ENCODE results near the gene NEK6. TPM values are rescaled to one million over a fixed set of nuclear protein-coding genes. Genes with fewer than 3 reads are reported as not detected.

Gene NEK6
- total and polyA plus RNA-seq, 2 of the 8 experiments (the other 6 are each of a cell fraction or from before 2014, with no cell fraction given): 17.7 to 19.7 TPM

DNA sequence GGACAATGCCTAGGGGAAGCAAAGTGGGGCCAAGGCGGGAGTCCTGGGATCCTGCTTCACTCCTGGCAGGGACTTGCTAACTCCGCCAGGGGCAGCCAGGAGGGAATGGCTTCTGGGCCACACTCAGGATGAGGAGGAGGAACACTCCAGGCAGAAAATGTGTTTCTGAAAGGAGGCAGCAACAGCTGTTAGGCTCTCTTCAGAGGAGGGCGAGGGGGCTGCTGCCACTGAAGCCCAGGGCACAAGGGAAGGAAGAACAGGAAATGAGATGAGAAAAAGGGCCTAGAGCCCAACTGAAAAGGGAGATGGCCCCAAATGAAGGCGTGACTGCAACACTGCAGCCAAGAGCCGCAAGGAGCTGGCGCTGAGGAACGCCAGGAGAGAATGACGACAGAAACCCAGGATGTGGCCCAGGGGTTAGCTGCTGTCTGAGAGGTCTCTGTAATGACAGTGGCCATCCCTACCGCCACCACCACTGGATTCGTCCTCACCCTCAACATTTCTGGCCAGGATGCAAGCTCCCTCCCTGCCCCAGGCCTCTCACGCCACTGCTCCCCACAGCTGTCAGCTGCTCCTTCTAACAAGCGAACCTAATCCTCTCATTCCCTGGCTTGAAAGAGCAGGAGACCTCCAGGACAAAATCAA is 141.7 kb downstream of the NEK6 start (continued):
- TF ChIP-seq, protein P1, sequence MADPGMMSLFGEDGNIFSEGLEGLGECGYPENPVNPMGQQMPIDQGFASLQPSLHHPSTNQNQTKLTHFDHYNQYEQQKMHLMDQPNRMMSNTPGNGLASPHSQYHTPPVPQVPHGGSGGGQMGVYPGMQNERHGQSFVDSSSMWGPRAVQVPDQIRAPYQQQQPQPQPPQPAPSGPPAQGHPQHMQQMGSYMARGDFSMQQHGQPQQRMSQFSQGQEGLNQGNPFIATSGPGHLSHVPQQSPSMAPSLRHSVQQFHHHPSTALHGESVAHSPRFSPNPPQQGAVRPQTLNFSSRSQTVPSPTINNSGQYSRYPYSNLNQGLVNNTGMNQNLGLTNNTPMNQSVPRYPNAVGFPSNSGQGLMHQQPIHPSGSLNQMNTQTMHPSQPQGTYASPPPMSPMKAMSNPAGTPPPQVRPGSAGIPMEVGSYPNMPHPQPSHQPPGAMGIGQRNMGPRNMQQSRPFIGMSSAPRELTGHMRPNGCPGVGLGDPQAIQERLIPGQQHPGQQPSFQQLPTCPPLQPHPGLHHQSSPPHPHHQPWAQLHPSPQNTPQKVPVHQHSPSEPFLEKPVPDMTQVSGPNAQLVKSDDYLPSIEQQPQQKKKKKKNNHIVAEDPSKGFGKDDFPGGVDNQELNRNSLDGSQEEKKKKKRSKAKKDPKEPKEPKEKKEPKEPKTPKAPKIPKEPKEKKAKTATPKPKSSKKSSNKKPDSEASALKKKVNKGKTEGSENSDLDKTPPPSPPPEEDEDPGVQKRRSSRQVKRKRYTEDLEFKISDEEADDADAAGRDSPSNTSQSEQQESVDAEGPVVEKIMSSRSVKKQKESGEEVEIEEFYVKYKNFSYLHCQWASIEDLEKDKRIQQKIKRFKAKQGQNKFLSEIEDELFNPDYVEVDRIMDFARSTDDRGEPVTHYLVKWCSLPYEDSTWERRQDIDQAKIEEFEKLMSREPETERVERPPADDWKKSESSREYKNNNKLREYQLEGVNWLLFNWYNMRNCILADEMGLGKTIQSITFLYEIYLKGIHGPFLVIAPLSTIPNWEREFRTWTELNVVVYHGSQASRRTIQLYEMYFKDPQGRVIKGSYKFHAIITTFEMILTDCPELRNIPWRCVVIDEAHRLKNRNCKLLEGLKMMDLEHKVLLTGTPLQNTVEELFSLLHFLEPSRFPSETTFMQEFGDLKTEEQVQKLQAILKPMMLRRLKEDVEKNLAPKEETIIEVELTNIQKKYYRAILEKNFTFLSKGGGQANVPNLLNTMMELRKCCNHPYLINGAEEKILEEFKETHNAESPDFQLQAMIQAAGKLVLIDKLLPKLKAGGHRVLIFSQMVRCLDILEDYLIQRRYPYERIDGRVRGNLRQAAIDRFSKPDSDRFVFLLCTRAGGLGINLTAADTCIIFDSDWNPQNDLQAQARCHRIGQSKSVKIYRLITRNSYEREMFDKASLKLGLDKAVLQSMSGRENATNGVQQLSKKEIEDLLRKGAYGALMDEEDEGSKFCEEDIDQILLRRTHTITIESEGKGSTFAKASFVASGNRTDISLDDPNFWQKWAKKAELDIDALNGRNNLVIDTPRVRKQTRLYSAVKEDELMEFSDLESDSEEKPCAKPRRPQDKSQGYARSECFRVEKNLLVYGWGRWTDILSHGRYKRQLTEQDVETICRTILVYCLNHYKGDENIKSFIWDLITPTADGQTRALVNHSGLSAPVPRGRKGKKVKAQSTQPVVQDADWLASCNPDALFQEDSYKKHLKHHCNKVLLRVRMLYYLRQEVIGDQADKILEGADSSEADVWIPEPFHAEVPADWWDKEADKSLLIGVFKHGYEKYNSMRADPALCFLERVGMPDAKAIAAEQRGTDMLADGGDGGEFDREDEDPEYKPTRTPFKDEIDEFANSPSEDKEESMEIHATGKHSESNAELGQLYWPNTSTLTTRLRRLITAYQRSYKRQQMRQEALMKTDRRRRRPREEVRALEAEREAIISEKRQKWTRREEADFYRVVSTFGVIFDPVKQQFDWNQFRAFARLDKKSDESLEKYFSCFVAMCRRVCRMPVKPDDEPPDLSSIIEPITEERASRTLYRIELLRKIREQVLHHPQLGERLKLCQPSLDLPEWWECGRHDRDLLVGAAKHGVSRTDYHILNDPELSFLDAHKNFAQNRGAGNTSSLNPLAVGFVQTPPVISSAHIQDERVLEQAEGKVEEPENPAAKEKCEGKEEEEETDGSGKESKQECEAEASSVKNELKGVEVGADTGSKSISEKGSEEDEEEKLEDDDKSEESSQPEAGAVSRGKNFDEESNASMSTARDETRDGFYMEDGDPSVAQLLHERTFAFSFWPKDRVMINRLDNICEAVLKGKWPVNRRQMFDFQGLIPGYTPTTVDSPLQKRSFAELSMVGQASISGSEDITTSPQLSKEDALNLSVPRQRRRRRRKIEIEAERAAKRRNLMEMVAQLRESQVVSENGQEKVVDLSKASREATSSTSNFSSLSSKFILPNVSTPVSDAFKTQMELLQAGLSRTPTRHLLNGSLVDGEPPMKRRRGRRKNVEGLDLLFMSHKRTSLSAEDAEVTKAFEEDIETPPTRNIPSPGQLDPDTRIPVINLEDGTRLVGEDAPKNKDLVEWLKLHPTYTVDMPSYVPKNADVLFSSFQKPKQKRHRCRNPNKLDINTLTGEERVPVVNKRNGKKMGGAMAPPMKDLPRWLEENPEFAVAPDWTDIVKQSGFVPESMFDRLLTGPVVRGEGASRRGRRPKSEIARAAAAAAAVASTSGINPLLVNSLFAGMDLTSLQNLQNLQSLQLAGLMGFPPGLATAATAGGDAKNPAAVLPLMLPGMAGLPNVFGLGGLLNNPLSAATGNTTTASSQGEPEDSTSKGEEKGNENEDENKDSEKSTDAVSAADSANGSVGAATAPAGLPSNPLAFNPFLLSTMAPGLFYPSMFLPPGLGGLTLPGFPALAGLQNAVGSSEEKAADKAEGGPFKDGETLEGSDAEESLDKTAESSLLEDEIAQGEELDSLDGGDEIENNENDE (IDR thresholded peaks at IDR 0.05; ENCODE audit: insufficient replicate concordance, low read length): no peak
- TF ChIP-seq BCL11A (IDR thresholded peaks at IDR 0.05; ENCODE audit: low read depth in 2 of 2, low read length in 2 of 2): no peak

Measured in H1 (cell line).